ENCODE data around the gene CALCB.

The CALCB gene

GRCh38 chr11:15119352-15119751, 46.0 kb downstream of the CALCB start:
- no peak for DNase-seq

DNA sequence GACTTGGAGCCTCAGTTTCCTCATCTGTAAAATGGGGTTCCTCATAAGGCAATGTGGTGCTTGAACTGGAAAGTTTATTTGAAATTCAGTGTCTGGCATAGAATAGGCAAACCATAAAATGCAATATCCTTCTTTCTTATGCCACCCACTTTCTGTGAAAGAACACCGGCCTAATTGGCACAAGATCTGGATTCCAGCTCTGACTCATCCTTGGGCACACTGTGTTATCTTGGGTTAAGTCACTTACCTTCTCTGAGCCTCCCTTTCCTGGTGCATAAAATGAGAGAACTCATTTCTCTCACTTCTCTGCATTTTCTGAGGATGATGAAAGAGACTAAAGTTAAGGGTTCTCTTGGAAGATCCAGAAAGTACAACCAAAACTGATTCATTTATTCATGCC, 46.4 kb downstream of the CALCB start:
- DNase-seq: no peak

GRCh38 chr11:15123849-15124248, 50.5 kb downstream of the CALCB start:
- no peak for DNase-seq

DNA sequence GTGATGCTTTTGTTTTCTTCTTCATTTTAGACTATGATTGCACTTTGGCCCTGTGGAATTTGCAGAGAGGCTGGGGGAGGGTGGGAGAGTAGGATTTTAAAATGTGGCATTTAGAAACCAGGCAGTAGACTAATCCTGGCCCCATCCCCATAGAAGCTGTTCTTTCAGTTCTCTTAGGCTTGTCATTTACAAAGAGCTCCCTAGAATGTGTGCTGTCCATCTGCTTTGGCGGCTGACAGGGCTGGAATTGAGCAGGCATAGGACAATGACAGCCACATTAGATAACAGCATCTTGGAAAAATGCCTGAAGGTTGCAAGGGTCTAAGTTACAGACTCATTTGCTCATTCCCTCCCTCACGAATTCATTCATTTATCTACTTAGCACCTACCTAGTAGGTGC, 51.1 kb downstream of the CALCB start:
- DNase-seq: no peak

GRCh38 chr11:15127341-15127740, 53.9 kb downstream of the CALCB start:
- no peak for DNase-seq

Data from NCI-H1105 (cell line).